ENCODE measurements around the gene TPO. TPM values are rescaled to one million over a fixed set of nuclear protein-coding genes. Genes with fewer than 3 reads are reported as not detected.

TPO gene
- total RNA-seq, 1 experiment from 2014 or later, result not detected

DNA sequence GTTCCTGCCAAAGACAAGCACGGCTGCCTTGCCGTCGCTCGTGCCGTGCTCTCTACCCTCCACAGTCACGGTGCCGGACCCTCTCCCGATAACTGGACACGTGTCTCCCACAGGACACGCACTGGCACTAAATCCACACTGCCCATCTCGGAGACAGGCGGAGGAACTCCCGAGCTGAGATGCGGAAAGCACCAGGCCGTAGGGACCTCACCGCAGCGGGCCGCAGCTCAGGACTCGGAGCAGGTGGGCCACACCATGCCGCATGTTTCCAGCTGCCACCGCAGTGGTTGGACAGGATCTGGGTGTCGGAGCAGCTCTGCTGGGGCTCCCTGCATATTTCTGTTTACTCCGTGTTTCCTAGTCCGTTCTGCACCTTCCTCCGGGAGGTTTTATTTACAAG lies 127.2 kb downstream of the TPO start:
- no CpG with 5 or more reads among the region's 25 CpGs for WGBS (ENCODE audit: extremely low coverage, insufficient read length, low lambda C conversion rate)
- Histone ChIP-seq H3K18ac (ENCODE audit: insufficient read length, low read depth, low read length) (no peak overlapping the region), H2BK20ac (ENCODE audit: low read depth, low read length, poor library complexity, severe bottlenecking) (no peak overlapping the region), H2AFZ (ENCODE audit: low read length) (no peak overlapping the region), H3K23ac (ENCODE audit: insufficient read length, low read depth, low read length) (no peak overlapping the region), H3K9ac (ENCODE audit: extremely low read depth, insufficient read length, low read length) (no peak overlapping the region), H4K8ac (replicated peaks; ENCODE audit: insufficient read length, low read depth, low read length) (no peak overlapping the region), H3K23me2 (ENCODE audit: insufficient read length, low read depth, low read length, poor library complexity, severe bottlenecking) (no peaks in the 10 kb centered on the region), H3T11ph (ENCODE audit: low read length) (no peak overlapping the region), H4K20me1 (ENCODE audit: control insufficient read depth, insufficient read depth, insufficient read length) (peaks cover 4% of the 10 kb centered on the region), H3K79me2 (ENCODE audit: insufficient read depth, low read length) (no peaks in the 10 kb centered on the region), H3K56ac (ENCODE audit: insufficient read length, low read depth, low read length) (no peak overlapping the region), H3K9me3 (ENCODE audit: control insufficient read depth, low read depth, low read length) (no peaks in the 10 kb centered on the region), H3K14ac (ENCODE audit: insufficient read depth, low read length) (no peak overlapping the region), H2BK12ac (ENCODE audit: insufficient read length, low read depth, low read length) (no peak overlapping the region), H4K91ac (ENCODE audit: insufficient read length, low read depth, low read length) (no peak overlapping the region), H3K4ac (ENCODE audit: low read depth, low read length) (no peak overlapping the region), H2BK15ac (ENCODE audit: low read depth, low read length) (no peak overlapping the region), H2AK5ac (ENCODE audit: insufficient read length, low read length) (no peak overlapping the region), H2BK120ac (ENCODE audit: low read depth, low read length, poor library complexity, severe bottlenecking) (no peak overlapping the region), H3K79me1 (ENCODE audit: insufficient read depth, low read depth, low read length, poor library complexity, severe bottlenecking) (no peaks in the 10 kb centered on the region), H3K27ac (ENCODE audit: insufficient read length, low read depth, low read length) (no peak overlapping the region), H4K5ac (ENCODE audit: insufficient read length, low read depth, low read length) (no peak overlapping the region), H3K4me1 (ENCODE audit: insufficient read depth, low read length) (no peaks in the 10 kb centered on the region), H2BK5ac (ENCODE audit: insufficient read length, low read length) (no peak overlapping the region), H3K27me3 (ENCODE audit: insufficient read depth, low read length) (no peaks in the 10 kb centered on the region), H3K4me2 (ENCODE audit: insufficient read depth, insufficient read length, low read length) (no peak overlapping the region)
- TF ChIP-seq, protein P1, sequence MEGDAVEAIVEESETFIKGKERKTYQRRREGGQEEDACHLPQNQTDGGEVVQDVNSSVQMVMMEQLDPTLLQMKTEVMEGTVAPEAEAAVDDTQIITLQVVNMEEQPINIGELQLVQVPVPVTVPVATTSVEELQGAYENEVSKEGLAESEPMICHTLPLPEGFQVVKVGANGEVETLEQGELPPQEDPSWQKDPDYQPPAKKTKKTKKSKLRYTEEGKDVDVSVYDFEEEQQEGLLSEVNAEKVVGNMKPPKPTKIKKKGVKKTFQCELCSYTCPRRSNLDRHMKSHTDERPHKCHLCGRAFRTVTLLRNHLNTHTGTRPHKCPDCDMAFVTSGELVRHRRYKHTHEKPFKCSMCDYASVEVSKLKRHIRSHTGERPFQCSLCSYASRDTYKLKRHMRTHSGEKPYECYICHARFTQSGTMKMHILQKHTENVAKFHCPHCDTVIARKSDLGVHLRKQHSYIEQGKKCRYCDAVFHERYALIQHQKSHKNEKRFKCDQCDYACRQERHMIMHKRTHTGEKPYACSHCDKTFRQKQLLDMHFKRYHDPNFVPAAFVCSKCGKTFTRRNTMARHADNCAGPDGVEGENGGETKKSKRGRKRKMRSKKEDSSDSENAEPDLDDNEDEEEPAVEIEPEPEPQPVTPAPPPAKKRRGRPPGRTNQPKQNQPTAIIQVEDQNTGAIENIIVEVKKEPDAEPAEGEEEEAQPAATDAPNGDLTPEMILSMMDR (conservative IDR thresholded peaks at IDR 0.05), result no peak
- peaks cover 0 to 3% of the 10 kb centered on the region in 2 experiments; a peak in 2 of 4 replicates for H3K4me1 Mint-ChIP-seq
- peak overlapping the region in 1 of 3 experiments; percentile 89; a peak in 1 of 7 replicates for H3K27ac Mint-ChIP-seq
- H3K9me3 Mint-ChIP-seq, result peaks cover 0 to 3% of the 10 kb centered on the region in 2 experiments; a peak in 1 of 5 replicates
- H3K36me3 Mint-ChIP-seq (ENCODE audit: insufficient read depth in 1 of 3, low read depth in 3 of 3), result no peaks in the 10 kb centered on the region; a peak in 1 of 7 replicates
- DNase-seq, result no peak
- H3K4me3 Mint-ChIP-seq, result no peak overlapping the region
- H3K27me3 Mint-ChIP-seq (ENCODE audit: low read depth), result peaks cover 2% of the 10 kb centered on the region; the same call in 1 of the 2 replicates

All from H9 (cell line).